ENCODE results near the gene SCRN2. TPM values are rescaled to one million over a fixed set of nuclear protein-coding genes. Genes with fewer than 3 reads are reported as not detected.

Gene SCRN2
- total RNA-seq, 2 experiments from 2014 or later: 15.3 to 17.1 TPM

- peaks cover 3% of the 10 kb centered on the region for H3K4me1 Mint-ChIP-seq
- no peaks in the 10 kb centered on the region for H3K9me3 Mint-ChIP-seq
- peaks cover 49% of the 10 kb centered on the region for H3K27me3 Mint-ChIP-seq
- H3K36me3 Mint-ChIP-seq: no peaks in the 10 kb centered on the region
- no peak overlapping the region for H3K4me3 Mint-ChIP-seq
- DNase-seq: no peak
- no peak overlapping the region for H3K27ac Mint-ChIP-seq
Measured at GRCh38 chr17:47875011-47875985, 34.2 kb upstream of the SCRN2 start.

- Mint-ChIP-seq H3K27ac (no peak overlapping the region), H3K9me3 (no peaks in the 10 kb centered on the region), H3K36me3 (no peaks in the 10 kb centered on the region), H3K4me3 (no peak overlapping the region), H3K27me3 (peaks cover 55% of the 10 kb centered on the region), H3K4me1 (no peaks in the 10 kb centered on the region)
- DNase-seq: no peak
Measured at GRCh38 chr17:47873200-47874090, 32.4 kb upstream of the SCRN2 start.

GRCh38 chr17:47872651-47873161 lies 31.6 kb upstream of the SCRN2 start:
- Mint-ChIP-seq H3K27me3 (peaks cover 55% of the 10 kb centered on the region), H3K4me3 (no peak overlapping the region), H3K27ac (no peak overlapping the region), H3K36me3 (no peaks in the 10 kb centered on the region), H3K9me3 (no peaks in the 10 kb centered on the region), H3K4me1 (no peaks in the 10 kb centered on the region)
- no peak for DNase-seq

DNA sequence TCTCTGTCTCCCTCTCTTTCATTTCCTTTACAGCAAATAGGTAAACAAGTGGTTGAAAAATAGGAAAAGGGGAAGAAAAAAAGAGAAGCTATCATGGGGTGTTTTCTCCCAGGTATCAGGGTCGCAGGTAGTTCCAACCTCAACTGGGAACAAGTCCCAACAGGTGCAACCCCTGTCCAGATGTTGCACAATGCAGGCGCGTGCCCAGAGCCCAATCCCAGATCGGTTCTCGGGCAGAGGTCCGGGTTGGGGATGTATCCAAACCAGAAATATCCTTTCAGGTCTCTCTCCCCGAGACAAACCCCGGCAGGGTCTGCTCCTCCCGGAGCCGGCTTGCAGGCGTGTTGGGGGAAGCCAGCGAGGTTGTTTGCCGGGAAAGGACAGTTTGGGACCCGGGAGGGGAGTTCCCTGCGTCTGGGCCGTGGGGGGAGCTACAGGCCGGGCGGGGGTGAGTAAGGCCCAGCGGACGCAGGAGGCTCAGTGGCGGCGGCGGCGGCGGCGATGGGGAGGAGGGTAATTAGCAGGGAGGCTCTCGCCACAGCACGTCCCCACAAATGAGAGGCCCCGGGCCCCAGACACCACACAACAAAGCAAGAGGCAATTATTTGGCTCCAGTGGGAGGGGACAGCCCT lies 31.1 kb upstream of the SCRN2 start:
- no peak overlapping the region for H3K27ac Mint-ChIP-seq
- H3K27me3 Mint-ChIP-seq: peaks cover 55% of the 10 kb centered on the region

DNA sequence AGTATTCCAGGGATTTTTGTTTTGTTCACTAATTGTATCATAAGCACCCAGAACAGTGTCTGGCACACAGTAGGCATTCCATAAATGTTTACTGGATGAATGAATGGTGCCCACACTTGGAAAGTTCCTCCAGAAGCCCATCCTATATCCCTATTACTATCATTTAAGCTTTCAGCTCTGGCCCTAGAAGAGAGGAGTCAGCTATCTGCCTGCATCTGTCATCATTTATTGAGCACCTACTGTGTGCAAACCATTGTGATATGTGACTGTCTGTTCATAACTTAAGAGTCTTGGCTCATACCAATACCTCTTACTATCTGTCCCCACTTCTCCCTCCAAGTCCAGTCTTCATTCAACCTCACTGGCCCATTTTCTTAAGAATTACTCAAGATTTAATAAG lies 30.0 kb upstream of the SCRN2 start:
- H3K9me3 Mint-ChIP-seq: no peaks in the 10 kb centered on the region
- H3K27ac Mint-ChIP-seq: no peak overlapping the region
- DNase-seq: no peak
- H3K4me3 Mint-ChIP-seq: no peak overlapping the region
- no peaks in the 10 kb centered on the region for H3K4me1 Mint-ChIP-seq
- H3K36me3 Mint-ChIP-seq: no peaks in the 10 kb centered on the region
- peaks cover 59% of the 10 kb centered on the region for H3K27me3 Mint-ChIP-seq

More for the DNA sequence above, 31.1 kb upstream of the SCRN2 start:
- Mint-ChIP-seq H3K4me3 (no peak overlapping the region), H3K4me1 (no peaks in the 10 kb centered on the region), H3K9me3 (no peaks in the 10 kb centered on the region), H3K36me3 (no peaks in the 10 kb centered on the region)
- no peak for DNase-seq

DNA sequence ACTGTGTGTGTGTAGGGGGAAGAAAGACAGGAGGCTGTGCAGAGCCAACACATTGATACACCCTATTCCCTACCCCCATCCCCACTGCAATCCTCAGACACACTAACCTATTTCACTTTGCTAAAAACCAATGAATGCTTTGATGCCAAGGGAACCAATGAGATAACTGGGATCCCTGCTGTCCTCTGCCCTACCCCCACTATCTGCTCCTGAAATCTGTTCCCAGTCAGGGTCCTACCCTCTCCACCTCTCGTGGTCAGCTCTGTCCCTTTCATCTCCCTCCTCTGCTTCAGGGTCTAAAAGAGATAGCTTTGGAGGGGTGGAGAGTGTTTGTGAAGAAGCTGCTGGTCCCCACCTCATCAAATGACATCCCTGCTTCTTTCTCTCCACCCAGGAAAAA lies 29.0 kb upstream of the SCRN2 start:
- H3K4me1 Mint-ChIP-seq: peaks cover 2% of the 10 kb centered on the region
- no peaks in the 10 kb centered on the region for H3K9me3 Mint-ChIP-seq
- no peak overlapping the region for H3K4me3 Mint-ChIP-seq
- DNase-seq: no peak
- no peaks in the 10 kb centered on the region for H3K36me3 Mint-ChIP-seq
- H3K27me3 Mint-ChIP-seq: peaks cover 54% of the 10 kb centered on the region
- H3K27ac Mint-ChIP-seq: no peak overlapping the region

DNA sequence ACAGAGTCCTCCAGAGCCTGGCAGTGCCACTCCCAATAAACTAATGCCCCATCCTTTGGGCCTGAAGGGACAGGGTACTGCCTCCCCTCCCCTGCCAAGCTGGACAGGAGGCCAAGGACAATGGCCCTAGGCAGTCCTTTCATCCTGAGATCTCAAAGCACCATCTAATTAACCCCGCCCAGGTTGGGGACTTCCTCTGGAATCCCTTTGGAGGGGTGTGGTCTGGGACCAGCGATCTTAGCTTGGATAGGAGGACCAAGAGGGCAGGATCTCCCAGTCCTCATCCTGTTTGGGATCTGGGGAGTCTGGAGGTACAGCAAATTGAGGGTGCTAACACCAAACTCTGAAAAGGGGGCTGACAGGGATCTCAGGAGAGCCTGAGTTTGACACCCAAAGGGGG lies 28.0 kb upstream of the SCRN2 start:
- Mint-ChIP-seq H3K27me3 (peaks cover 44% of the 10 kb centered on the region), H3K36me3 (no peaks in the 10 kb centered on the region), H3K9me3 (no peaks in the 10 kb centered on the region), H3K27ac (no peak overlapping the region), H3K4me3 (no peak overlapping the region), H3K4me1 (peaks cover 5% of the 10 kb centered on the region)
- DNase-seq: no peak

GRCh38 chr17:47867813-47868533 lies 26.9 kb upstream of the SCRN2 start:
- H3K4me3 Mint-ChIP-seq: no peak overlapping the region
- peaks cover 7% of the 10 kb centered on the region for H3K4me1 Mint-ChIP-seq
- H3K27me3 Mint-ChIP-seq: peaks cover 33% of the 10 kb centered on the region
- H3K36me3 Mint-ChIP-seq: no peaks in the 10 kb centered on the region
- DNase-seq: no peak
- H3K9me3 Mint-ChIP-seq: no peaks in the 10 kb centered on the region
- no peak overlapping the region for H3K27ac Mint-ChIP-seq

- Mint-ChIP-seq H3K4me1 (peaks cover 9% of the 10 kb centered on the region), H3K27me3 (peaks cover 26% of the 10 kb centered on the region), H3K9me3 (no peaks in the 10 kb centered on the region), H3K27ac (no peak overlapping the region), H3K36me3 (no peaks in the 10 kb centered on the region), H3K4me3 (no peak overlapping the region)
- no peak for DNase-seq
Measured at GRCh38 chr17:47866941-47867340, 25.9 kb upstream of the SCRN2 start.

DNA sequence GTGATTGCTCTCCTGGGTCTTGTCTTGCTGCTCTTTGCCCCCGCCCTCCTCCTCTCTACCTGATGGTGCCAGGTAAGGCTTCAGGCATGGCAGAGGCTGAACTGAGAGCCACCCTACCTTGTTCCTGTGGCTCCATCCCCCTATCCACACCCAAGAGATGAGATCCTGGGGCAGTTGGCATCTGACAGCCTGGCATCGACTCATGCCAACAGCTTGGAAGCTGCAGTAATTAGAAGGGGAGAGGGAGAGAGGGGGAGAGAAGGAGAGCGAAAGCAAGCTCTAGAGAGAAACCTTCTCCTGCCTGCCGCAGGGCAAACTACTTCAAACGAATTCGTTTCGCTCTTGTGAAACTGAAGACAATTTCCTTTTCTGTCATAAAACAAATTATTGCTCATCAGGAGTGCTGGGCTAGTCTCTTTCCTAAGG lies 23.7 kb upstream of the SCRN2 start:
- no peaks in the 10 kb centered on the region for H3K9me3 Mint-ChIP-seq
- no peak overlapping the region for H3K4me3 Mint-ChIP-seq
- H3K27ac Mint-ChIP-seq: no peak overlapping the region
- no peak for DNase-seq
- H3K27me3 Mint-ChIP-seq: peaks cover 5% of the 10 kb centered on the region
- no peaks in the 10 kb centered on the region for H3K36me3 Mint-ChIP-seq
- H3K4me1 Mint-ChIP-seq: peaks cover 9% of the 10 kb centered on the region

- Mint-ChIP-seq H3K4me3 (no peak overlapping the region), H3K27me3 (peaks cover 14% of the 10 kb centered on the region), H3K36me3 (no peaks in the 10 kb centered on the region), H3K4me1 (peaks cover 9% of the 10 kb centered on the region), H3K27ac (no peak overlapping the region), H3K9me3 (no peaks in the 10 kb centered on the region)
- DNase-seq: no peak
Measured at GRCh38 chr17:47862621-47863440, 21.8 kb upstream of the SCRN2 start.

DNA sequence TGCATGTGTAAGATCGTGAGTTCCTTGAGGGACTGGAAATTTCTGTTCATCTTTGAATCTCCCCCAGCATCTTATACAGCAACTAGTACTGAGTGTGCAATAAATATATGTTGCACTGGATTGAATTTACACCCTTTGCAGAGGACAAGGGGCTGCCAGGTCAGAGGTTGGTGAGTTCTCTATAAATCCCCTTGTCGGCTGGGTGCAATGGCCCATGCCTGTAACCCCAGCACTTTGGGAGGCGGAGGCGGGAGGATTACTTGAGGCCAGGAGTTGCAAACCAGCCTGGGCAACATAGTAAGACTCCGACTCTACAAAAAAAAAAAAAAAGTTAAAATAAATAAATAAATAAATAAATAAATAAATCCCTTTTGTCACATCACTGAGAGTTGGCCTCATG lies 19.3 kb upstream of the SCRN2 start:
- Mint-ChIP-seq H3K4me3 (no peak overlapping the region), H3K27ac (no peak overlapping the region), H3K36me3 (no peaks in the 10 kb centered on the region), H3K9me3 (no peaks in the 10 kb centered on the region), H3K4me1 (peaks cover 9% of the 10 kb centered on the region), H3K27me3 (peaks cover 23% of the 10 kb centered on the region)
- no peak for DNase-seq

- DNase-seq: no peak
- Mint-ChIP-seq H3K27me3 (peaks cover 48% of the 10 kb centered on the region), H3K27ac (no peak overlapping the region), H3K4me1 (peaks cover 4% of the 10 kb centered on the region), H3K4me3 (no peak overlapping the region), H3K36me3 (no peaks in the 10 kb centered on the region), H3K9me3 (no peaks in the 10 kb centered on the region)
Measured at GRCh38 chr17:47857551-47858455, 16.7 kb upstream of the SCRN2 start.

Data from activated naive CD8-positive, alpha-beta T cell treated with anti-CD3 and anti-CD28 coated beads for 36 hours (primary cell).